Esophagus squamous epithelium (tissue), 4 donors: ENCODE results near the gene BABAM1.

Experiments
- POLR2A ChIP-seq, 4 donors: fragments of 450-650 bp; IDR thresholded peaks; one replicate each; pipeline ENCODE4 v1.6.1; 2017; ENCODE audit warnings: antibody characterized with exemption in 4 of 4, mild to moderate bottlenecking in 4 of 4, moderate library complexity in 3 of 4
- TF ChIP-seq, protein P1 (sequence below), 6 experiments: fragments of 450-650 bp in 4 of 6; fragments of 200-600 bp in 2 of 6; sonication (generic) in 2 of 6; IDR thresholded peaks; one replicate each; pipeline ENCODE4 v1.5.1; 2016 to 2019; ENCODE audit warnings: antibody characterized with exemption in 6 of 6, mild to moderate bottlenecking in 4 of 6, moderate library complexity in 4 of 6

DNA sequence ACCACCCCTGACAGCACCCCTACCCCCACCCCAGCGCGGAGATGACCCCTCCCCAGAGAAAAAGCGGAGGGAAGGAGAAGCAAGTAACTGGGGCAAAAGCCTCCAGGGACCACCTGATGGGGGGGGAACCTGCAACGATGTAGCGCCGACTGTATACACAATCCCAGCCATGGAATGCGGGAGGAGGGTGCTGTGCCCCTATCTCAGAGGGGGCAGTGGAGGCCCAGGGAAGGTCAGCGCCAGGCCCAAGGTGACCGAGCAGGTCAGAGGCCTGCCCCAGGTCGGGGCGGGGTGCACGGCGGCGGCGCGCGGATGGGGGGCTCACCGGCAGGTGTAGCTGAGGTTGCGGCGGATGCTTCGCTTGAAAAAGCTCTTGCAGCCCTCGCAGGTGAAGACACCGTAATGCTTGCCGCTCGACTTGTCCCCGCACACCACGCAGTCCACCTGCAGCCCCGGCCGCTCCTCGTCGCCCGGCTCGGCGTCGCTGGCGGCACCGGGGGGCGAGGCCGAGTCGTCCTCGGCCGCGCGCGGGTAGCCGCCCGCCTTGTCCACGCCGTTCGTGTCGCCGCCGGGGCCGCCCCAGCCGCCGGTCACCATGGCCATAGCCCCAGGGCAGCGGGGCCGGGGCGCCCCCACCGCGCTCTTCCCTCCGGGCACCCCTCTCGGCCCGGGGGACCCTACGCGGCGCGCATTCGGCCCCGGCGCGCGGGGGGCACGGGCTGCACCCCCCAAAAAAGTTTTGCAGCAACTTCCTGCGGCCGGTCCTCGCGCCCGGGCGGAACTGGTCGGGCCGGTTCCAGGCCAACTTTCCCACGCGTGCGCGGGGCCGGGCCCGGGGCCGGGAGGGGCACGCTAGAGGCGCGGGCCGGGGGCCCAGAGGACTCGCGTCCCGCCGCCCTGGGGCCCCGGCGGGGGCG, 22.4 kb upstream of the BABAM1 start:
- TF ChIP-seq, protein P1, sequence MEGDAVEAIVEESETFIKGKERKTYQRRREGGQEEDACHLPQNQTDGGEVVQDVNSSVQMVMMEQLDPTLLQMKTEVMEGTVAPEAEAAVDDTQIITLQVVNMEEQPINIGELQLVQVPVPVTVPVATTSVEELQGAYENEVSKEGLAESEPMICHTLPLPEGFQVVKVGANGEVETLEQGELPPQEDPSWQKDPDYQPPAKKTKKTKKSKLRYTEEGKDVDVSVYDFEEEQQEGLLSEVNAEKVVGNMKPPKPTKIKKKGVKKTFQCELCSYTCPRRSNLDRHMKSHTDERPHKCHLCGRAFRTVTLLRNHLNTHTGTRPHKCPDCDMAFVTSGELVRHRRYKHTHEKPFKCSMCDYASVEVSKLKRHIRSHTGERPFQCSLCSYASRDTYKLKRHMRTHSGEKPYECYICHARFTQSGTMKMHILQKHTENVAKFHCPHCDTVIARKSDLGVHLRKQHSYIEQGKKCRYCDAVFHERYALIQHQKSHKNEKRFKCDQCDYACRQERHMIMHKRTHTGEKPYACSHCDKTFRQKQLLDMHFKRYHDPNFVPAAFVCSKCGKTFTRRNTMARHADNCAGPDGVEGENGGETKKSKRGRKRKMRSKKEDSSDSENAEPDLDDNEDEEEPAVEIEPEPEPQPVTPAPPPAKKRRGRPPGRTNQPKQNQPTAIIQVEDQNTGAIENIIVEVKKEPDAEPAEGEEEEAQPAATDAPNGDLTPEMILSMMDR (IDR thresholded peaks at IDR 0.05): no peak
- TF ChIP-seq POLR2A (IDR thresholded peaks at IDR 0.05): no peak
